ENCODE measurements around the gene NDUFAF3. TPM values are rescaled to one million over a fixed set of nuclear protein-coding genes. Genes with fewer than 3 reads are reported as not detected.

The NDUFAF3 gene
- polyA plus RNA-seq, 1 of the 3 experiments (the other 2 are of a cell fraction), result 104 TPM

- no peaks in the 10 kb centered on the region for H3K9me3 ChIP-seq
- no peaks in the 10 kb centered on the region for H3K27me3 ChIP-seq (ENCODE audit: insufficient read depth)
- peak overlapping the region; percentile 97 for H3K4me2 ChIP-seq
- H3K9ac ChIP-seq, result peak overlapping the region; percentile 80
- TF ChIP-seq CTCF (IDR thresholded peaks at IDR 0.05) (no peak), POLR2AphosphoS5 (IDR thresholded peaks at IDR 0.05; ENCODE audit: low read depth, low read length) (peak; percentile 14; the same call in 1 of the 2 replicates), MXI1 (IDR thresholded peaks at IDR 0.05; ENCODE audit: low read depth, low read length) (peak; percentile 6; the same call in 1 of the 2 replicates)
- peaks cover 39% of the 10 kb centered on the region for H3F3A ChIP-seq (replicated peaks; ENCODE audit: insufficient read depth)
- peaks cover 15% of the 10 kb centered on the region for H4K20me1 ChIP-seq (ENCODE audit: insufficient read depth)
- 0% methylated on average over 6 of the region's 18 CpGs for WGBS (ENCODE audit: low lambda C conversion rate)
- peak overlapping the region; percentile 89 to 99 for H3K27ac ChIP-seq (ENCODE audit: low read depth in 2 of 2, low read length in 1 of 2)
- peaks cover 55% of the 10 kb centered on the region for H3K79me2 ChIP-seq (ENCODE audit: insufficient read depth)
- H3K4me3 ChIP-seq (ENCODE audit: low read depth in 2 of 2, low read length in 1 of 2), result peak overlapping the region; percentile 83 to 87
- no peaks in the 10 kb centered on the region for H3K9me2 ChIP-seq
- peaks cover 15 to 34% of the 10 kb centered on the region in 2 experiments for H3K36me3 ChIP-seq (replicated peaks in 1 of 2; ENCODE audit: control insufficient read depth in 1 of 2, insufficient read depth in 2 of 2, low read length in 1 of 2)
- POLR2A ChIA-PET, result interaction anchor here (1.1 to 3.7 kb wide), 3 partner anchors 9 to 75 kb away, joined by 3 to 46 read pairs (median 3); partner anchors contain the start of gene WDR6
- H2AFZ ChIP-seq (ENCODE audit: low read depth), result peak overlapping the region; percentile 77; the same call in 1 of the 2 replicates
- peaks cover 0 to 34% of the 10 kb centered on the region in 2 experiments; a peak in 1 of 4 replicates for H3K4me1 ChIP-seq (ENCODE audit: control insufficient read depth in 1 of 2, insufficient read depth in 2 of 2, low read depth in 1 of 2, low read length in 1 of 2)
- CTCF ChIA-PET, result interaction anchor here (1.3 to 14.2 kb wide), 3 partner anchors 11 to 430 kb away, joined by 3 to 114 read pairs (median 39); partner anchors contain the start of genes P4HTM and WDR6
- no peak for DNase-seq
Measured at GRCh38 chr3:49018707-49019006, 3.3 kb upstream of the NDUFAF3 start.

GRCh38 chr3:49019941-49020329 is 2.0 kb upstream of the NDUFAF3 start:
- CTCF ChIA-PET, result interaction anchor here (1.6 to 14.2 kb wide), 3 partner anchors 9 to 31 kb away, joined by 8 to 114 read pairs (median 39); partner anchors contain the start of genes IMPDH2, P4HTM and WDR6
- Histone ChIP-seq H4K20me1 (ENCODE audit: insufficient read depth) (0 out of 2 replicates have a peak, but pooled peaks cover 5% of the 10 kb centered on the region), H3F3A (replicated peaks; ENCODE audit: insufficient read depth) (peaks cover 45% of the 10 kb centered on the region), H3K9me3 (no peaks in the 10 kb centered on the region), H3K79me2 (ENCODE audit: insufficient read depth) (peaks cover 63% of the 10 kb centered on the region), H3K27me3 (ENCODE audit: insufficient read depth) (no peaks in the 10 kb centered on the region), H3K9me2 (no peaks in the 10 kb centered on the region), H3K36me3 (replicated peaks in 1 of 2; ENCODE audit: control insufficient read depth in 1 of 2, insufficient read depth in 2 of 2, low read length in 1 of 2) (peaks cover 27 to 33% of the 10 kb centered on the region in 2 experiments), H3K4me1 (ENCODE audit: control insufficient read depth in 1 of 2, insufficient read depth in 2 of 2, low read depth in 1 of 2, low read length in 1 of 2) (peaks cover 0 to 34% of the 10 kb centered on the region in 2 experiments; a peak in 1 of 4 replicates), H2AFZ (ENCODE audit: low read depth) (no peak overlapping the region), H3K27ac (ENCODE audit: low read depth in 2 of 2, low read length in 1 of 2) (peak overlapping the region; percentile 90 to 99), H3K4me2 (peak overlapping the region; percentile 97), H3K4me3 (ENCODE audit: low read depth in 2 of 2, low read length in 1 of 2) (peak overlapping the region; percentile 87 to 94), H3K9ac (peak overlapping the region; percentile 99)
- TF ChIP-seq RFX5 (IDR thresholded peaks at IDR 0.05; ENCODE audit: low read length) (no peak), ZBTB33 (IDR thresholded peaks at IDR 0.05; ENCODE audit: borderline replicate concordance, low read depth) (no peak), ELF1 (IDR thresholded peaks at IDR 0.05) (no peak), USF1 (IDR thresholded peaks at IDR 0.05; ENCODE audit: borderline replicate concordance, low read depth) (no peak), CHD2 (IDR thresholded peaks at IDR 0.05; ENCODE audit: low read length, partially characterized antibody) (no peak), USF2 (IDR thresholded peaks at IDR 0.05; ENCODE audit: borderline replicate concordance, low read depth, low read length) (no peak), REST (IDR thresholded peaks at IDR 0.05; ENCODE audit: low read depth, low read length) (no peak), RCOR1 (IDR thresholded peaks at IDR 0.05; ENCODE audit: low read length) (no peak), RAD21 (IDR thresholded peaks at IDR 0.05; ENCODE audit: low read length) (no peak), MEF2A (IDR thresholded peaks at IDR 0.05; ENCODE audit: borderline replicate concordance, low read depth) (no peak), GABPA (IDR thresholded peaks at IDR 0.05; ENCODE audit: low read depth) (no peak)
- DNase-seq, result no peak
- 35% methylated on average over 9 of the region's 12 CpGs for WGBS (ENCODE audit: low lambda C conversion rate)
- POLR2A ChIA-PET, result interaction anchor here (0.8 to 4.6 kb wide), 8 partner anchors 8 to 114 kb away, joined by 3 to 80 read pairs (median 14); partner anchors contain the start of genes IMPDH2, QRICH1 and WDR6

Data from SK-N-SH (cell line).